Stimulated activated CD8-positive, alpha-beta memory T cell treated with anti-CD3 and anti-CD28 coated beads, Interleukin-12 subunit alpha, Interleukin-12 subunit beta, amount 100 ng/mL, for 1 hour (primary cell): ENCODE results near the gene TTC16.

ENCODE experiments used
- DNase-seq: peaks from one replicate; pipeline ENCODE4 v3.0.0-alpha.2; 2020; ENCODE audit warnings: low read depth

TTC16 gene

DNA sequence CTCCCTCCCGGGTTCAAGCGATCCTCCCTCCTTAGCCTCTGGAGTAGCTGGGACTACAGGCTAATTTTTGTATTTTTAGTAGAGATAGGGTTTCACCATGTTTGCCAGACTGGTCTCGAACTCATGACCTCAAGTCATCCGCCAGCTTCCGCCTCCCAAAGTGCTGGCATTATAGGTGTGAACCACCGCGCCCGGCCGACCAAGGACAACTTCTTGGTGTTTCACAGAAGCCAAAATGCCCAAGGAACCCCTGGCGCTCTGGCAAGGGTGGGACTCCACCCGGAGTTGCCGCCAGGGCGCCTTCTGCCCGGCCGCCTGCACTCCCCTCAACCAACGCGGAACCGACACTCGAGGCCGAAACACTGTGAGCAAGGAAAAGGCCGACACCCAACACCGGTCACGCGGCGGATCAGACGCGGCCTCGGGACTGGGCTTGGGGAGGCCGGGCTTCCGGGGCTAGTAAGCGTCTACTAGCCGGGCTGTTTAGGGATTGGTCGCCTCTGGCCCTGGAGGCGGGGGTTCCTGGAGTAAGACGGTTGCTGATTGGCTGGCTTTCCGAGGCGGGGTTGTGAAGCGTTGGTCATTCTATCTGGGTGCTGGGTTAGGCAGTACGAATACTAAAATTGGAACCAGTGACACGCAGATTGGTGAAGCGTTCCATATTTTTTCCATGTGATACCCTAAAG, 16.8 kb upstream of the TTC16 start:
- DNase-seq: peak; percentile 74

DNA sequence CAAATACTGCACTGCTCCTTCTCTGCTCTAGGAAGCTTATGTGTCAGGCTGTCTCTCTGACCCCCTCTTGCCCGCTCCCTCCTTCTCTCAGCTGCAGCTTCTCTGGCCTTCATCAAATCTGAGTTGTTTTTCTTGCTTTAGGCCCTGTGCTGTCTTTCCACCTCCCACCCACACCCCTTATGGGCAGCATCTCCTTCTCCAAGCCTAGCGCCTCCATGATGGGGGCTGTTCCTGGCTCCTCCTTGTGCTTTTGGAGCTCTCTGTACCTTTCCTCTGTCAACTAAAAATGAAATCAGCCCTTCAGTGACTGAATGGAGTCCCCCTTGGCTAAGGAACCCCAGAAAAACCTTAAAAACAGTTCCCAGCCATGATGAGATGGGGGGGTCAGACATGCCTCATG, 15.7 kb upstream of the TTC16 start:
- no peak for DNase-seq

DNA sequence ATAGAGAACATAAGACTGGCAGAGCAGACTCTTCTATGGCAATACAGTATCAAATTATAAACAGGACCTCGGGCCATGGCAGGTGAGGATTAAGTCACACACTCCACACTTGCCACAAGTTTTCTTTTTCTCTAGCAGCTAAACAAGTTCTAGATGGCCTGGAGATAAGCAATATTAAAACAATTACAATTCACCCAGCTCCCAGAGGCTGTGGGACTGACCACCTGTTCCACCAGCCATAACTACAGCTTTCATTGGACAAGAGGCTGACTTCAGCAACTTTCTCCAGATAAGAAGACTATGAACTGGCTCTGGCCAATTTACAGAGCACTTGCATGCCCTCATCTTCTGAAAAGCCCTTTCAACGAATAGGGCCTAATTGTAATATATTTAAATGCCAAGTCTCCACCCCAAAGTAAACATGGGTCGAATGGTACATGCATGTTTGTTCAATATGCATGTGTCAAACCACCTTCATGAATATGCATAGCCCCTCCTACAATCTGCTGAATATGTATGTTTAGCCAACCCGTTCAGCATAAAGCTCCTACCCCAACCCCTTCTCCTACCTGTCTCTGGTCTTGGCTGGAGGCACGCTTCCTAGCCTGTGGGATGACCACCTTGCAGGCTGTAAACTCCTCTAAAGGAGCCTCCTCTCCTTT, 15.2 kb upstream of the TTC16 start:
- no peak for DNase-seq

DNA sequence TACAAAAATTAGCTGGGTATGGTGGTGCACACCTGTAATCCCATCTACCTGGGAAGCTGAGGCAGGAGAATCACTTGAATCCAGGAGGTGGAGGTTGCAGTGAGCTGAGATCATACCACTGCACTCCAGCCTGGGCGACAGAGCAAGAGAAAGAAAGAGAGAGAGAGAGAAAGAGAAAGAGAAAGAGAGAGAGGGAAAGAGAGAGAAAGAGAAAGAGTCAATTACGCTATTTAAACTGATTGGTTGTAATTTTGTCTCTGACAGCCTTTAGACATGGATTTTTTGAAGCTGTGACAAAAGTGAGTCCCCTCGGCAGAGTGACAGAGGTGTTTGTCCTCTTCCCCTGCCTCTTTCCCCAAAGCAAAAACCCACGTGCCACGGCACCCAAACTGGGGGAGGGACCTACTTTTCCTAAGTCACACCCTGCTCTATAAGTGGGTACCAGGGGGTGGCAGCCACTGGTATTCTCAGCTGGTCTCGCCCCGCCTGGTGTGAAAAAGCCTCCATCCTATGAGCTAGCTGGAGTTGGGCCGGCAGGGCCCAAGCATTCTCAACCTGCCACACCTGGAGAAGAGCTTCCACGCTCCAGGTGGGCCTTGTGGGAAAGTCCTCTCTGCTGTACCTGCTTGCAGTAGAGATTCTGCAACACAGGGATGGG, 12.5 kb upstream of the TTC16 start:
- no peak for DNase-seq

DNA sequence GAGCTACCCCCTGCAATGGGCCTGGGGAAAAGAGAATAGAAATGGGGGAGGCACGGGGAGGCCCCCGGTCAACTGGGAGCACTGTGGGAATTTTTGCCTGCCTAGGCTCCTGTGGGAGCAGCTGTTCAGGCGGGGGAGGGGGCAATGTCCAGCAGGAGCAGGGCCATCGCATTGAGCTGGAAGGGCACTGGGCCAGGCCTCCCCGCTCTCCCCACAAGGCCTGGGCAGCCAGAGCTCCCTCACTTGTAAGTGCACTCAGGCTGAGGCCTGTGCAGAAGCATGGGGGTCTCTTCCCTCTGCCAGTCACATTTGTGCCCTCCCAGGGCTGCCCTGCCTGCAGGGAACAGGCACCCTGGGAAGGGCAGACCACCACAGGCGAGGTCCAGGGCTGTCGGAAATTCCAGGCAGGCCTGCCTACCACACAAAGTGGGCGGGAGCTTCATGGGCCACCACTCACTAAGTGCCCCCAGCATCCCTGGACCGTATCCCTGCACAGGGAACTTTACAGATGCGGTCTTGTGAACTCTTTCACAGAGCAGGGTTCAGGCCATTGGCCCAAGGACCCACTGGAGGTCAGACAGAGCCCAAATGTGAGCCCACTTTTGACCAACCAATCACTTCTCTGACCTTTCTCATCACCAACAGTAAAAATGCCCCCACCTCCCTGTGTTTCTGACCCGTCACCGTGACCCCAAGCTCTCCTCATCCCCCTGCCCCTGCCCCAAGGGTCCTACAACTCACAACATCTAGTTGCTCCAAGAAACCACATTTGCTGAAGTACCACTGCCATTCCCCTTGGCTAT, 10.1 kb upstream of the TTC16 start:
- DNase-seq: no peak

DNA sequence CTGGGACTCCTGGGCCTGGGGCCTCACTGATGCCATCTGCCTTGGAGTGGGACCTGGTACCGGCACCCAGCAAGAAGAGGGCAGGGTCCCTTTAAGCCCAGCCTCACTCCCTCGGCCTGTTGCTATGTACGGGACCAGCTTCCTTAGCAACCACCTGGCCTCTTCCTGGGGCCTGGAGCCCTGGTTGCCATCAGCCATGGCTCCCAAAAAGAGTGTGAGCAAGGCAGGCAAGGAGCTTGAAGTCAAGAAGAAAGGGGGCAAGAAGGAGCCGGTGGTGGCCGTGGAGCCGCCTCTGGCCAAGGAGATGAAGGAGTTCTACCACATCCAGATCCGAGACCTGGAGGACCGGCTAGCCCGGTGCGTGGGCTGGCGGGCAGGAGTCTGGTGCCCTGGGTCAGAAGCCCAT, 9.0 kb upstream of the TTC16 start, which contains the start of gene CFAP157:
Gene CFAP157 (plus strand): TSS at position 153 of the 406 bp plus-strand sequence. CDS start 44 bp downstream, at position 197.
- no peak for DNase-seq

DNA sequence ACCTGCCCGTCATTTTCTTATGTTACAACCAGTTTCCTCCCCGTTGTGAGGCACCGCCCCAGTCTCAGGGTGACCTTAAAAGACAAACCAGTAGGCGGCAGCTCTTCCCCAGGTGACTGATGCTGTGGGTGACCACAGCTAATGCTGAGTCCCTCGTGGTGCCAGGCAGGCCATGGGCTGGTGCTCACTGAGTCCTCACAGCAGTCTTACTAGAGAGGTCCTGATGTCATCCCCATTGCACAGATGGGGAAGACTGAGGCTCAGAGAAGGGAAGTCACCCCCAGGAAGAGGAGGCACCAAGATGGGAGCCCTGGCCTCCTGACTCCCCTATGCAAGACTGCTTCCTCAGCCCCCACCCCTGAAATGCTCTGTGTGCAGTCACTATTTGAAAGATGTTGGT, 8.1 kb upstream of the TTC16 start:
- DNase-seq: peak; percentile 19

DNA sequence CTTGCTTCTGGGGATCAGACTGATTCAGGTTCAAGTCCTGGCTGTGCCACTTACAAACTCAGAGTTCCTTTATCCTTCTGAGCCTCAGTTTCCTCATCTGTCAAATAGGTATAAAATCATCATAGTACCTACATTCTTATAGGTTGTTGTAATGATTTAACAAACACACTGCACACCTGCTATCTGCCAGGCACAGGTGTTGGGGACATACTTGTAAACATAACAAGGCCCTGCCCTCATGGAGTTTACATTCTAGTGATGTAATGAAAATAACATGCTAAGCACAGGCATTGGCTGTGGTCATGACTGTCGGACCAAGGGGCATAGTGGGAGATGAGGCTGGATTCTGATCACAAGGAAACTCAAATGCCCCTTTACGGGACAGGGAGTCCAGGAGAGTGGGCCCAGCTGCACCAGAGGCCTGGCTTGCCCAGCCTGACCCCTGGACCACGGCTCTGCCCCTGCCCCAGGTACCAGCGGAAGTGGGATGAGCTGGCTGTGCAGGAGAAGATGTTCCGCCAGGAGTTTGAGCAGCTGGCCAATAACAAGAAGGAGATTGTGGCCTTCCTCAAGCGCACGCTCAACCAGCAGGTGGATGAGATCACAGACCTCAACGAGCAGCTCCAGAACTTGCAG, 6.8 kb upstream of the TTC16 start:
- DNase-seq: no peak

DNA sequence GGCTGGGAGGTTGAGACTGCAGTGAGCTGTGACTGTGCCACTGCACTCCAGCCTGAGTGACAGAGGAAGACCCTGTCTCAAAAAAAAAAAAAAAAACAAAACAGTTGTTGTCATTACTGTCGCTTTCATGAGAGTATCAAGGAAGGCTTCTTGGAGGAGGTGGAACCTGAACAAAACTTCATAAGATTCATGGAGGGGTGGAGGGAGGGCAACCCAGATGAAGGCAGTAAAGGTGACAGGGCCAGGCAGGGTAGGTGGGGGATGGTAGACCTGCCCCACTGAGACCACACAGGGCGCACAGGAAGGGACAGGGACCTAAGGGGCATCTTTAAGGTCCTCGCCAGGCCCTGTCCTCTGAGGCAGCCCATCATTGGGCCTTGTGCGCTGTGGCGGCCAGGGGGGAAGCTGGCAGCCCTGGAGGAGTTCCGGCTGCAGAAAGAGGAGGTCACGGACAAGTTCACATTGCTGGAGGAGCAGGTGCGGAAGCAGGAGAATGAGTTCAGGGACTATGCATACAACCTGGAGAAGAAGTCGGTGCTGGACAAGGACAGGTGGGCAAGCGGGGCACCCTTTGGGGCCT, 5.6 kb upstream of the TTC16 start:
- no peak for DNase-seq

DNA sequence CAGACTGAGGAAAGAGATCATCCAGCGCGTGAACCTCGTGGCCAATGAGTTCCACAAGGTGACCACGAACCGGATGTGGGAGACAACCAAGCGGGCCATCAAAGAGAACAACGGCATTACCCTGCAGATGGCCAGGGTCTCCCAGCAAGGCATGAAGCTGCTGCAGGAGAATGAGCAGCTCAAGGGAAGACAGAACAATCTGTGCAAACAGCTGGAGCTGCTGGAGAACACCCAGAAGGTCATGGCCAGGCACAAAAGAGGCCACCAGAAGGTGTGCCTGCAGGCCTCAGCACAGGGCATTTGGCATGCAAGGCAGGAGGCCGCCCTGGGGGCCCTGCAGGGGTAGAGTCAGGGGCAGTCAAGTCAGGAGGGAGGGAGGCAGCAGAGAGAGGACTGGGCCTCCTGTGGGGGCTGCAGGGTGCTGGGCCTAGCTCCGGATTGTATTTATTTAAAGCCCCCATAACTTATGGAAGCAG, 4.6 kb upstream of the TTC16 start:
- DNase-seq: no peak

DNA sequence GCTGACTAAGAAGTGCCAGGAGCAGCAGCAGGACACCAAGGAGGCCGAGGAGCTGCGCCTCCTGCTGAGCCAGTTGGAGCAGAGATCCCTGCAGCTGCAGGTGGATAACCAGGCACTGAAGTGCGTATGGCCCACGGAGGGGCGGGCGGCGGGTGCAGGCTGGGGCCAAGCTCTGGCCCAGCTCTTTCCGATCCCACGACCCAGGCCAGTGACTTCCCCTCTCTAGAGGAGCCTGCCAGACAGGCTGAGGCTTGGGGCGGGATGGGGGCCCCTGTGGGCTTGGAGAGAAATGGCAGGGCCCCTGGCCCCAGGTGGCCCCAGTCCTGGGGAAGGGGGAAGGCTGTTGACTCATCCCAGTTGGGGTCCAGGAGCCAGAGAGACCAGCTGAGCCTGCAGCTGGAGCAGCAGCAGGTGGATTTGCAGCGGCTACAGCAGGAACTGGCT, 4.0 kb upstream of the TTC16 start:
- no peak for DNase-seq

DNA sequence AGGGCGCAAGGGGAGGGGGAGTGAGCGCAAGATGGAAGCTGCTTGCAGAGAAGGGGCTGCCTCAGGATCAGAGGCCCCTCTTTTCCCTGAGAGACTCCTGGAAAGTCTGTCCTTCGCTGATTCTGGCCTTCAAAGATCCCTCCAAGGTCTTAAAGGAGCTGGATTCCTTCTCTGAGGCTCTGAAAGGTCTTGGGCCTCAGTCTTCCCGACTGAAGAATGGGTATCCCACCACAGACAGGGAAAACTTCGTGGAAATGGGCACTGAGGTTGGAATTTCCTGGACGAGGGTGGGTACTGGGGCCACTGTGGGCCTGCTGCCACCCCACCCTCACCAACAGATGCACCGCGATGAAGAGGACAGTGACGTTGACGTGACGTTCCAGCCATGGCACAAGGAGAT, 3.5 kb upstream of the TTC16 start:
- no peak for DNase-seq

DNA sequence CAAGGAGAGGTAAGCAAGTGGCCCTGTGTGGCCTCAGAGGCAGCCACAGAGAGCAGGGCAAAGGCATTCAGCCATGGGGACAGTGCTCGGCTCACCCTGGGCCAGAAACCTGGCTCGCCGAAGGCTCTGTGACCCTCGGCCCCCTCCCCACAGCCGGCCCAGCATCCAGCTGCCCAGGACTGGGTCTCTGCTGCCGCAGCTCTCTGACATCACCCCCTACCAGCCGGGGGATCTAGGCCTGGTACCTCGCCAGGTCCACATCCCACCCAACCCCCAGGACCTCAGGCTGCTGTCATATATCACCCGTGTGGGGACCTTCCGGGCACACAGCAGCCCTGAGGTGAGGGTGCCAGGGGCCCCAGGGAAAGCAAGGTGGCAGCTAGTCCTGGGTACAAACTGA, 3.0 kb upstream of the TTC16 start:
- DNase-seq: no peak

DNA sequence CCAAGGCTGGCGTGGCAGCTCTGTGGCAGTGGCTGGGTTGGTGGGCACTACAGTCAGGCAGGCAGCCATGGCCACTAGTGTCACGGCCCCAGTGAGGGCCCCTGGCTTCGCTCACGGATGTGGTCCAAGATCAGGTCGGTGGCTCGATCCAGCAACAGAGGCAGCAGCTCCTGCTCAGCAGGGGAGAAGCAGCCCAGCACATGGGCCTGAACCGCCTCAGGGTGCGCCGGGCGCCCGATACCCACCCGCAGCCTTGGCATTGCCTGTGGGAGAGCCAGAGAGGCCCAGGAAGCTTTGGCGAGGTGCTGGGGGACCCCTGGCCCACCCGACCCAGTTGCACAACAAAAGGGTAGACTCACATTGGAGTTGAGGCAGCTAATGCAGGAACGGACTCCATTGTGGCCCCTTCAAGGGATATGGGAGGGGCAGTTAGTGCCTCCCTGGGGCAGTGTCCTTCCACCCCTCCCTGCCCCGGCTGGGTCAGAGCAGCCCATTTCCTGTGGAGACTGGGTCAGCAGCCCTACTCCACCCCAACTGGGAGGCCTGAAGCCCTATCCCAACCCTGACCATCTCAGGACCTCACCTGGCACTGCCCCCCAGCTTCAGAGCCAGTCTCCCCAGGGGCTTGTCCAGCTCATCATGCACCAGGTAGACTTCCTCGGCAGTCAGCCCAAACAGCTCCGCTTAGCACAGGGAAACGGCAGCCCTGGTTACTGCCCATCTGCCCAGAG, 1.7 kb upstream of the TTC16 start:
- DNase-seq: no peak

DNA sequence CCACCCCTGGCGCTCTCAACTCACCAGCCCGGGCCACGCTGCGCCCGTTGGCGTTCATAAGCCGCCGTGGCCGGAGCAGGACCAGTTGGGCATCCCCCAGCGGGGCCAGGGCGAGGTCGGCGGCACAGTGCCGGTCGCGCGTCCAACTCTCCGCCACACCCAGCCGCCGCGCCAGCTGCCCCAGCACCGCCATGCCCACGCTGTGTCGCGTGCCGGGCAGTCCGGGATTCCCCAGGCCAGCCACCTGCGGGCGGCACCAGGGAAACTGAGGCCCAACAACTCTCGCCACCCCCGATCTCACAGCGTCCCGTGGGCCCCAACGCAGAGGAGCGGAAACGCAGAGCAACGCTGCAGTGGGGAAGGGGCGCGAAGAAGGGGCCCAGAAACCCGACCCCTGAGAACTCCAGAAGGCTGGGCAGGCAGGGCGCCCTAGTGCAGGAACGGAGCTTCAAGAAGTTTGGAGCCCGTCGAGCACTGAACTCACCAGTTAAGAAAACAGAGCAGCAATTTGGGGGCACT, 869 bp upstream of the TTC16 start:
- no peak for DNase-seq

DNA sequence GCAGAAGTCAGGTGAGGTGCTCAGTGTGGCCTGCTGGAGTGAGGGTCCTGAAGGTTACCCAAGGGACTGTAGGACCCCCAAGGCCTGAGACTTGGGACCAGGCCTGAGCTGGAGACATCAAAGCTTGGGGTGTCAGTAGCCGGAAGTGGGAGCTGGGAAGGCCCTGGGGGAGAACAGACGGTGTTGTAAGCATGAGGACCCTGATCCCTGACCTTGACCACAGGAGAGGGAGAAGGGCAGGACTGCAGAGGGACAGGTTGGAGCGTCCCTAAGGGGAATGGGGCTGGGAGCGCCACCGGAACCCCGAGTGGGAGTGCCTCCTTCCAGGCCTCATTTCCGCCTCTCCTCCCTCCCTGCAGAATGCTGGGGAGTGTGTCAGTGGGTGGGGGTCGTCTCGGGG, 533 bp downstream of the TTC16 start:
- DNase-seq: no peak

DNA sequence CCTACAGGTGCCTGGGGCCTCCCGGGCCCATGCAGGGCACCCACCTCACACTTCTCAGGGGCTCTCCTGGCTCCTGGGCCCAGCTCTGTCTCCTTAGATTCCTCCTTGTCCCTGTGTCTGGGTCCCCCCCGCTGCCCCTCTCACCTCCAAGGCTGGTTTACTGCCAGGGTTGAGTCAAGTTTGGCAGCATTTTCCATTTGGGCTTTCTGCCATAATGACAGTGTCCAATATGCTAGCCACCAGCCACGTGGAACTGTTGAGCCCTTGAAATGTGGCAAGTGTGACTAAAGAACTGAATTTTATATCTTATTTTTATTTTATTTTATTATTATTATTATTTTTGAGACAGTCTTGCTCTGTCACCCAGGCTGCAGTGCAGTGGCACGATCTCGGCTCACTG, 1.9 kb downstream of the TTC16 start:
- DNase-seq: no peak

DNA sequence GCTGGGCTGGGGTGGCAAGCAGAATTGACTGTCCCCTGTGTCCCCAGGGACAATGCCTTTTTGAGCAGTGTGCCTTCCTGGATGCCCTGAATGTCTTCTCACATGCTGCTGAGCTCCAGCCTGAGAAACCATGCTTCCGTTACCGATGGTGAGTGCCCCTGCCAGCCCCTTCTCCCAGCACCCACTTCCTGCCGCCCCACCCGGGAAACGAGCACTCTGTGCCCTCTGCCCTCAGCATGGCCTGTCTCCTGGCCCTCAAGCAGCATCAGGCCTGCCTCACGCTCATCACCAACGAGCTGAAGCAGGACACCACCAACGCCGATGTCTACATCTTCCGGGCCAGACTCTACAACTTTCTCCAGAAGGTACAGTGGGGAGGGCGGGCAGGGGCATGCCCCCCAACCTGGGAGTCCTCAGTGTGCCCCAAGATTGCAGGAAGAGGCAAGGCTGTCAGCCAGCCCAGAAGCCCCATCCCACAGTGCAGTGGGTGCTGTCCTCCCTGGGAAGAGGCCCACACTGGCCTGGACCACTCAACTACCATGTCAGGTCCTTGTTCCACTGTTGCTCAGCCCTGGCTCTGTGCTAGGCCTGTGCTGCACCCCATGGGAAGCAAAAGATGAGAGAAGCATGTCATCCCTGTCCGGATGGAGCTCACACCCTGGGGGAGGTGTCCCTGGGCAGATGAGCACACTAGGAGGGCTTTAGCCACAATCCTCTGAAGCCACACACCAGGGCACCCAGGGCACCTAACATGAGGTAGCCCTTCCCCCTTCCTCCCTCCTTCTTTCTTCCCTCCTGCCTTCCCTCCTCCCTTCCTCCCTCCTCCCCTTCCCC, 4.4 kb downstream of the TTC16 start:
- peak; percentile 21 for DNase-seq

DNA sequence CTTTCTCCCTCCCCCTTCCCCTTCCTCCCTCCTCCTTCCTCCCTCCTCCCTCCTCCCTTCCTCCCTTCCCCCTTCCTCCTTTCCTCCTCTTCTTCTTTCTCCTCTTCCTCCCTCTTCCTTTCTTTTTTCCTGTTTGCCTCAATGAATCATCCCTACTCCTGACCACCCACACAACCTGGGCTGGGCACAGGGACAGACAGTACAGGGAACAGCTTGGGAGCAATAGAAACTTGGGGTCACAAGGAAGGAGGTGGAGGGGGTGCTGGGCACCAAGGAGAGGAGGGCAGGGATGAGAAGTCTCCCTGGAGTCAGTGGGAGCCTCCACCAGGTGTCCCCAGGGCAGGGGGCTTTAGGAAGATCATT, 5.0 kb downstream of the TTC16 start:
- DNase-seq: no peak

DNA sequence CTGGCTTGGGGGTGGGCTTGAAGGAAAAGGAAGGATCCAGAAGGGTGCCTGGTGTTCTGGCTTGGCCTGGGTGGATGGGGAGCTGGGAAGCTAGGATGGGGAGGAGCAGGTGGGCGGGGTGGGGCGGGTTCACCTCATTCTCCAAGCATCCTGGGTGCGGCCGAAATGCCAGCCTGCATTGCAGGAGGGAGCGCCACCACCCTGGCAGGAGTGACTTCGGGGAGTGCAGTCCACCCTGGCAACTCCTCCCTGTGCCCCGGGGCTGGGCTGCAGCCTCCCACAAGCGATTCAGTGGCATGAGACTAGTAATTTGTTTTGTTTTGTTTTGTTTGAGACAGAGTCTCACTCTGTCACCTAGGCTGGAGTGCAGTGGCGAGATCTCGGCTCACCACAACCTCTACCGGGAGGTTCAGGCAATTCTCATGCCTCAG, 5.5 kb downstream of the TTC16 start:
- no peak for DNase-seq
